Measurements from ENCODE around the gene ENTPD8.

The ENTPD8 gene

DNA sequence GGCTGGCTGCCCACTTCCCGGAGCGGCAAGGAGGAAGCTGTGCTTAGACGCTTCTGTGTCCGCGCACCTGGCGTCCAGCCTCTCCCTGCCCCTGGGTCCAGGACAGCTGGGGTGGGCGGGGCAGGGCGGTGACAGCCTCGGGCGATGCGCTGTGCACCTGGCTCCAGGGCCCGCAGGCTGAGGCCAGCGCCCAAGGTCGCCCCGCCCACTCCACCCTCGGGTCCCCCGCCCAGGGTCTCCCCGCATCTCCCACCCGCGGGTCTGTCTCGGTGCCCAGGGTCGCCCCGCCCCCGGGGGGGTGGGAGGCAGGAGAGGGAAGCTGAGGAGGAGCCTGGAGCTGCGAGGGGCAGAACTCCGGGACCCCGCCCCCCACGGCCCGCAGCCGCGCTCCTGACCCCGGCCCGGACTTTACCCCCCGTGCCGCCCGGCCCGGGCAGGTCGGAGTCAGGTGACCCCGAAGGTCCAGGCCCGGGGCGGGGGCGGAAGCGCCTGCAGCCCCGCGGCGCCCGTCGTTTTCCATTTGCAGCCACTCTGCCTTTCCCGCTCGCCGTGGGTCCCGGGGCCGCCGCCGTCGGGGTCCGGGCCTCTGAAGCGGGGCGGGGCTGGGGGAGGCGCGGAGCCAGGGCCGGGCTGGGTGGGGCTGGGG, at the start of gene ENTPD8:
Gene ENTPD8 (minus strand): TSS at position 69 of the 646 bp plus-strand sequence. CDS start 3,072 bp downstream, outside the sequence.
- no peak for DNase-seq (ENCODE audit: low read depth, low spot score)
- no peak within 1 kb of the TSS for H3K27ac ChIP-seq

- DNase-seq (ENCODE audit: low read depth, low spot score) = no peak
Measured at GRCh38 chr9:137490532-137491186, 49.5 kb upstream of the ENTPD8 start.

GRCh38 chr9:137488906-137489305, 47.7 kb upstream of the ENTPD8 start:
- no peak for DNase-seq (ENCODE audit: low read depth, low spot score)
- no peak overlapping the region for H3K27ac ChIP-seq

More at GRCh38 chr9:137490532-137491186, 49.5 kb upstream of the ENTPD8 start:
- H3K27ac ChIP-seq = no peak overlapping the region

GRCh38 chr9:137488327-137488653, 47.1 kb upstream of the ENTPD8 start:
- H3K27ac ChIP-seq = no peak overlapping the region
- DNase-seq (ENCODE audit: low read depth, low spot score) = no peak

- no peak overlapping the region for H3K27ac ChIP-seq
- DNase-seq (ENCODE audit: low read depth, low spot score) = no peak
Measured at GRCh38 chr9:137487454-137488326, 46.5 kb upstream of the ENTPD8 start.

DNA sequence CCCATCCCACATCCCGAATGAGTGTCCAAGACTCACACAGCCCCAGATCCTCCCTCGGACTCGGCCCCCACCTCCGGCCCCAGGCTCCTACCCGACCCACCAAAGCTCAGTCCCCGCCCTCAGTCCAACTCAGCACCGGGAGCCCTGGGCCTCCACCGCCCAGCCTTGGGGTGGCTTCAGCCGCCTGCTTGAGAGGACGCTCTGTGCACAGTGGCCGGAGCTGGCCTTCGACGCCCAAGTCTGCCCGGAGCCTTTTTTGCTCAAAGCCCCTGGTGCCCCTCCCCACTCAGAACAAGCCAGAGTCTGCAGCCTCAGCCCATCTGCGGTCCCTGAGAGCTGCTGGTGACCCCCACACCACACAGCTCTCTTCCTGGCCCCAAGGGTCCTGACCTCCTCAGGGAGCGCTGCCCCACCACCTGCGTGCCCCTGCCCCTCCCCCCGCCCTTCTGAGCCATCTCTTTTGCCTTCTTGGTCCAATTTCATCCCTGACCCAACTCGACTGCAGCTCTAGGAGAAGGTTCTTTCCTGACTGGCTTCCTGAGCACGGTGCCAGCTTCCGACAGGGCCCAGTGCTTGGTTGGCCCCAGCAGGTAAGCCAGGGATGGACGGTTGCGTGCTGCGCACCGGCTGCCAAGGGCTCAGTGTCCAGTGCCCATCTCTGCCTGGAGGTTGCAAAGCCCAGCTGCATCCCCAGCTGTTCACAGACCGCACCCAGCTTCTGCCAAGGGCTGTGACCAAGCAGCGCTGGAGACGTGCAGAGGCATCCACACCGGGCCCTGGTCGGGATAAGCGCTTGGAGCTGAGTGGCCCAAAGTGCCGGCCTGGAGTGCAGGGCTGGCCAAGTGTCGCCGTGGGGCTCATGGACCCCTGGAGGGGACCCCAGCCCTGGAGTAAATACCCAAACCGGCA, 45.6 kb upstream of the ENTPD8 start:
- DNase-seq (ENCODE audit: low read depth, low spot score) = no peak
- H3K27ac ChIP-seq = no peak overlapping the region

- no peak for DNase-seq (ENCODE audit: low read depth, low spot score)
- H3K27ac ChIP-seq = no peak overlapping the region
Measured at GRCh38 chr9:137486141-137486490, 45.0 kb upstream of the ENTPD8 start.

GRCh38 chr9:137485343-137486140, 44.4 kb upstream of the ENTPD8 start:
- no peak for DNase-seq (ENCODE audit: low read depth, low spot score)
- H3K27ac ChIP-seq = no peak overlapping the region

DNA sequence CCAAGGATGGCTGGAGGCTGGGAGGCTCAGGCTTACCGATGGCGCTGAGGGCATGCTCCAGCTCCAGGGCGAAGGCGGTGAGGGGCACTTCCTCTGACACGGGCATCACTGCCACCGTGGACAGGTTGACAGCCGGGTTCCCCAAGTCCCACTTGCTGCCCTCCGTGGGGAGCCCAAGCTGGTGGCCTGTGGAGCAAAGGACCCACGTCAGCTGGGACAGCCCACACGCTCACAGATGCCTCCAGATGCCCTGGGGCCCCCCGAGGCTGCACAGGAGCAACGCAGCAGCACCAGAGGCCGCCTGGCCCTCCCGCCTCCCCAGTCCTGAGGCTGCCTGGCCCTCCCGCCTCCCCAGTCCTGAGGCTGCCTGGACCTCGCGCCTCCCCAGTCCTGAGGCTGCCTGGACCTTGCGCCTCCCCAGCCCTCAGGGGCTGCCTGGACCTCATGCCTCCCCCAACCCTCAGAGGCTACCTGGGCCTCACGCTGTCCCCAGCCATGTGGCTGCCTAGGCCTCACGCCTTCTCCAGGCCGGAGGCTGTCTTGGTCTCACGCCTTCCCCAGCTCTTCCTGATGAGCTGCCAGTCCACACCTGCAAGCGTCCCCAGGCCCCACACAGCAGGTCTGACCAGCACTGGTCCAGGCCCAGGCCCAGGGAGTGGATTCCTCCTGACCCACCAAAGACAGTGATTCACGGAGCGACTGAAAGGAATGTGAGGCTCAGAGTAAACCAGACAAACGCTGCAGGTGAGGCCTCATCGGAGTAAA, 43.6 kb upstream of the ENTPD8 start:
- no peak for DNase-seq (ENCODE audit: low read depth, low spot score)
- no peak overlapping the region for H3K27ac ChIP-seq

GRCh38 chr9:137482094-137482781, 41.1 kb upstream of the ENTPD8 start:
- no peak overlapping the region for H3K27ac ChIP-seq
- DNase-seq (ENCODE audit: low read depth, low spot score) = peak; percentile 45

- no peak overlapping the region for H3K27ac ChIP-seq
- DNase-seq (ENCODE audit: low read depth, low spot score) = no peak
Measured at GRCh38 chr9:137480686-137481683, 39.8 kb upstream of the ENTPD8 start.

GRCh38 chr9:137479892-137480685, 38.9 kb upstream of the ENTPD8 start:
- H3K27ac ChIP-seq = no peak overlapping the region
- no peak for DNase-seq (ENCODE audit: low read depth, low spot score)

- no peak overlapping the region for H3K27ac ChIP-seq
- no peak for DNase-seq (ENCODE audit: low read depth, low spot score)
Measured at GRCh38 chr9:137478962-137479861, 38.1 kb upstream of the ENTPD8 start.

GRCh38 chr9:137478613-137478961, 37.4 kb upstream of the ENTPD8 start:
- H3K27ac ChIP-seq = no peak overlapping the region
- no peak for DNase-seq (ENCODE audit: low read depth, low spot score)
